ENCODE data around the gene GAL3ST3. TPM values are rescaled to one million over a fixed set of nuclear protein-coding genes. Genes with fewer than 3 reads are reported as not detected.

GAL3ST3 gene
- total RNA-seq: 0.59 and 1.2 TPM in 2 replicates

DNA sequence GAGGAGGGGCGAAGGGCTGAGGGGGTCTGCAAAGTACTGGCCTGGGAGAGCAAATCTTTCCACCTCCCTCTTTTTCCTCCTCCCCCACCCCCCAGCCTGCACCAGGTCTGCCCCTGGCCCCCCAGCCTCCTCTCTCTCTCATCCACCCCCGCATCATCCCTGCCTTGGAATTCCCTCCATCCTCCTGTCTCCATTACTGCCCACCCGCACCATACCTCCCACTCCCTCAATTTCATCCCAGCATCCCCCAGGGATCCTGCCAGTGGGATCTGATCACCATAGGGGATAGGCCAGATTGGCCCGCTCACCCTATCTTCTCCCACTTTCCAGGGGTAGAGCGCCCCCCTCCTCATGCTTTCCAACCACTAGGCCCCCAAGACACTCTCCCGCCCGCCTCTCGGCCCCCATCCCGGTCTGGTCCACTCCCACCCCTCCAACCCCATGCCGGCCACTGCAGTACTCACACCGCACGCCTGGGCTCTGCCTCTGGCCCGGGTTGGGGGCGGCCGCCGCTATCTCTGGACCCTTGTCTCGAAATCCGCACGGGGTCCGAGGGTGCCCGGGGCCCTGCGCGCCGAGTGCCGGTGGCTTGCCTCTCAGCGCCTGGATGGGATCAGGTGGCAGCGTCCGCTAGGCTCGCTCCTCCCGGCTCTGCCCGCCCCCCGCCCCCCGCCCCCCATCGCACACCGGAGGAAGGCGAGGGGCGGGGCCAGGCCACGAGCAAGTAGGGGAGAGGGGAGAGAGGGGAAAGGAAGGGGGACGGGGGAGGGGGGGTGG lies at the start of gene GAL3ST3:
Gene GAL3ST3 (minus strand): TSS at position 615 of the 777 bp plus-strand sequence. CDS start 3,746 bp downstream, outside the sequence.

DNA sequence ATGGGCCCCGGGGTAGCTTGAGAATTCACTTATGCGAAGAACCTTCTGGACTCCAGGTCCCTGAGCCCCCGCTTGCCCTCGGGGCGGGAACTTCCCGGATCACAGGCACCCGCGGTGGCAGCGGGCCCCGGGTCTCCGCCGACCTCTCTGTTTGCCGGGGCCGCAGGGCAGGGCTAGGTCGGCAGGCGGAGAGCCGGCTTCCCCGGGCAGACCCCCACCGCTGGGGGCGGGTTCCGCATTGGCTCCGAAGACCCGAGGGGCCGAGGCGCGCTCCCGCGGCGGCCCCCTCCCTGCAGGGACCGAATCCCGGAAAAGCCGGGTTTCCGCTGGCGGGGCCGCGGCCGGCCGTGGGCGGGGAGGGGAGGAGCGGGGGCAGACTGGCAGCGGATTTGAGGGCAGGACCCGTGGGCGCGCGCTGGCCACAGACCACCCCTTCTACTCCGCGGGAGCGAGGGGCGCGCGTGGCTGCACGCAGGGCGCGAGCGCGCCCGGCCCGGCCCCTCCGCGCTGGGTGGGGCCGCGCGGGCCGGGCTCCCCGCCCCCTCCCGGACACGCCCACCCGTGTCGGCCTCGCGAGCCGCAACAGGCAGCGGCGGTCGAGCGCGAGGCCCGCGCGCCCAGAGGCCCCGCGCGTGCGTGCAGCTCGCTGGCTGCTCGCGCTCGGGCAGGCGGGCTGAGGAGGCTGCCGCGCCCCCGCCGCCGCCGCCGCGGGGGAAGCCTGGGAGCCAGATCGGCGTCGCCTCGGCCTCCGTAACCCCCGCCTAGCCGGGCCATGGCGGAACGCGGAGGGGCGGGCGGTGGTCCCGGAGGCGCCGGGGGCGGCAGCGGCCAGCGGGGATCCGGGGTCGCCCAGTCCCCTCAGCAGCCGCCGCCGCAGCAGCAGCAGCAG lies 21.0 kb upstream of the GAL3ST3 start, which contains the start of gene PACS1:
Gene PACS1 (plus strand): TSS at position 558 of the 889 bp plus-strand sequence. CDS start 215 bp downstream, at position 773.

DNA sequence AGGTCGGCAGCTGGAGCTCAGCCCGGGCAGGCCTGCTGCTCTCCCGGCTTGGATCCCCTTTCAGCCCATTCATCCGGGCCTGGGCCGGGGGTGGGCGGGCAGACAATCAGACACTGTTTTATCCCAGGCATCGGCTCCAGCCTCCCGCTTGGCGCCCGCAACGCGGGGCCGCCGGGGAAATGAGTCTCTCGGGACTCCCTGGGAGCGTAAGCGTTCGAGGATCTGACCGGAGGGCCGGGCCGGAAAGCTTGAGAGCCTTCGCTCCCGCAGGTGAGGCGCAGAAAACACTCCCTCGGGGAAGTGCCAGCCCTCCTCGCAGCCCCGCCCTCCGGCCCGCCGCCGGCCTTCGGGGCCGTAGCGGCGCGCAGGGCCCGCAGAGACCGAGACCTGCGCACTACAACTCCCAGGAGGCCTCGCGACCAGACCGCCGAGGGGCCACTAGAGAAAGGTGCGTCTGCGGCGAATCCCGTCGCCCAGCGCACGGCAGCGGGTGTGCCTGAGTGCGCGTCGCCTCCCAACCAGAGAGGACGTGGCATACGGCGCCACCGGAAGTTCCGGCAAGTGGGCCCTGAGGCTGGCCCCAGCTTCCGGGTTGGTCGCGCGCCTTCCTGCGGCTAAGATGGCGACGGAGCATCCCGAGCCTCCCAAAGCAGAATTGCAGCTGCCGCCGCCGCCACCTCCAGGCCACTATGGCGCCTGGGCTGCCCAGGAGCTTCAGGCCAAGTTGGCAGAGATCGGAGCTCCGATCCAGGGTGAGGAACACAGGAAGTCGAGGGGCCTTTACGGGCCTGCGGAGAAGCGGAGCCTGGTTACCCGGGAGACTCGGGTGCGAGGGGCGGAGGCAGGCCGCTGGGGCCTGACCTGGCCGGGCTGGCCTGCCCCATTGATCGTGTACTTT lies 3.1 kb upstream of the GAL3ST3 start, which contains the start of gene SF3B2:
Gene SF3B2 (plus strand): TSS at position 599 of the 898 bp plus-strand sequence. CDS start 21 bp downstream, at position 620.

GRCh38 chr11:66026017-66026529 lies 22.9 kb downstream of the GAL3ST3 start, which contains the start of gene CATSPER1:
Gene CATSPER1, minus strand, starts transcription at chr11:66026479. Its CDS starts 100 bp downstream, at chr11:66026379.

GRCh38 chr11:66011785-66012303 lies 37.1 kb downstream of the GAL3ST3 start, which contains the start of gene CST6:
Gene CST6, plus strand, starts transcription at chr11:66012008. Its CDS starts 37 bp downstream, at chr11:66012045.

DNA sequence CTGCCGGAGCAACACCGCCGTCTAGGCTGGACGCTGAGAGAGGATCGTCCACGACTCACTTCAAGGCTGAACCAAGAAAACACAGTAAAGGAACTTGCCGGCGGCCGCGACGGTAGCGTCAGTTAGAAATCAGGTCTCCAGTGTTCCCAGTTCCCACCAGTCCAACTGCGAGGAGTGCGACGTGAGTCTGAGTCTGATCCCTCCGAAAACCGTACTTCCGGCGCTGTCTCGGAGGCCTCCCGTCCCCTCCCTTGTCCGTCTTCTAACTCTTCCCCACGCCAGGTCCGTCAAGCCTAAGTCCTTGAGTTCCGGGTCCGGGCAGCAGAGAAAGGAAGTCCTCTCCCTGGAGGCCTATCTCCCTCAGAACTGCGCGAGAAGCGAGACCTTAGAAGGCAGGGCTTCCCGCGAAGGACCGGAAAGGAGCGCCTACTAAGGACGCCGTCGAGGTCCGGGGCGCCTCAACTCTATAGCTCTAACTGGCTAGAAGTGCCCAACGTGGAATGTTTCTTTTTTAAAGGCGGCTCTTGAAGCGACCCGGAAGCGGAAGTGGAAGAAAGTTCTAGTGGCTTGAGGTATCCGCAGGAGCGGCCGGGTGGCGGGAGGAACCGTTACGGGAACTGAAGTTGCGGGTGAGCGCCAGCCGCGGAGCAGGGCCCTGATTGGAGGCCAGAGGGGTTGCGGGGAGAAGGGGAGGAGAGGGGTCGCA lies 46.9 kb downstream of the GAL3ST3 start, which contains the start of the genes BANF1 and EIF1AD:
Gene BANF1 (plus strand): TSS at position 562 of the 706 bp plus-strand sequence. CDS start 748 bp downstream, outside the sequence.
Gene EIF1AD (minus strand): TSS at position 216 of the 706 bp plus-strand sequence. CDS start 1,768 bp downstream, outside the sequence.

Other genes with a start within 250 kb of the GAL3ST3 start
- gene SNX32, start 215.2 kb downstream of the GAL3ST3 start, total RNA-seq: 0.15 and 0.67 TPM in 2 replicates
- gene CFL1, start 191.0 kb downstream of the GAL3ST3 start, total RNA-seq: 2,022 and 2,183 TPM in 2 replicates
- gene MUS81, start 188.7 kb downstream of the GAL3ST3 start, total RNA-seq: 44.6 and 47.2 TPM in 2 replicates
- 86.2 and 96.8 TPM in 2 replicates for gene EFEMP2, start 176.4 kb downstream of the GAL3ST3 start, total RNA-seq
- 0.15 and 0.34 TPM in 2 replicates for gene CTSW, start 169.3 kb downstream of the GAL3ST3 start, total RNA-seq
- 228 and 231 TPM in 2 replicates for gene FIBP, start 160.7 kb downstream of the GAL3ST3 start, total RNA-seq
- 222 and 228 TPM in 2 replicates for gene CCDC85B, start 158.5 kb downstream of the GAL3ST3 start, total RNA-seq
- gene FOSL1, start 148.8 kb downstream of the GAL3ST3 start, total RNA-seq: 108 and 111 TPM in 2 replicates
- 25.4 and 28.5 TPM in 2 replicates for gene C11orf68, start 130.1 kb downstream of the GAL3ST3 start, total RNA-seq
- 419 and 440 TPM in 2 replicates for gene DRAP1, start 129.7 kb downstream of the GAL3ST3 start, total RNA-seq
- gene TSGA10IP, start 103.7 kb downstream of the GAL3ST3 start, total RNA-seq: under 0.01 TPM in 1 of 2 replicates, not detected in the other
- 46.7 and 47.3 TPM in 2 replicates for gene SART1, start 87.4 kb downstream of the GAL3ST3 start, total RNA-seq
- gene EIF1AD, start 47.0 kb downstream of the GAL3ST3 start, total RNA-seq: 26.9 and 35.5 TPM in 2 replicates
- 119 and 126 TPM in 2 replicates for gene BANF1, start 46.7 kb downstream of the GAL3ST3 start, total RNA-seq
- gene CST6, start 37.2 kb downstream of the GAL3ST3 start, total RNA-seq: 0.84 and 1.0 TPM in 2 replicates
- gene CATSPER1, start 22.7 kb downstream of the GAL3ST3 start, total RNA-seq: 0.30 TPM in 1 of 2 replicates, not detected in the other
- gene SF3B2, start 3.2 kb upstream of the GAL3ST3 start, total RNA-seq: 186 and 221 TPM in 2 replicates
- 12.0 and 15.3 TPM in 2 replicates for gene PACS1, start 21.1 kb upstream of the GAL3ST3 start, total RNA-seq
- gene KLC2, start 208.5 kb upstream of the GAL3ST3 start, total RNA-seq: 16.8 and 18.1 TPM in 2 replicates
- gene RAB1B, start 219.5 kb upstream of the GAL3ST3 start, total RNA-seq: 148 and 150 TPM in 2 replicates
- 0.17 and 0.89 TPM in 2 replicates for gene CNIH2, start 229.0 kb upstream of the GAL3ST3 start, total RNA-seq
- 267 and 292 TPM in 2 replicates for gene YIF1A, start 240.0 kb upstream of the GAL3ST3 start, total RNA-seq
- 0.17 and 0.30 TPM in 2 replicates for gene TMEM151A, start 242.7 kb upstream of the GAL3ST3 start, total RNA-seq